Measurements from ENCODE around the gene OVCA2.

The OVCA2 gene

DNA sequence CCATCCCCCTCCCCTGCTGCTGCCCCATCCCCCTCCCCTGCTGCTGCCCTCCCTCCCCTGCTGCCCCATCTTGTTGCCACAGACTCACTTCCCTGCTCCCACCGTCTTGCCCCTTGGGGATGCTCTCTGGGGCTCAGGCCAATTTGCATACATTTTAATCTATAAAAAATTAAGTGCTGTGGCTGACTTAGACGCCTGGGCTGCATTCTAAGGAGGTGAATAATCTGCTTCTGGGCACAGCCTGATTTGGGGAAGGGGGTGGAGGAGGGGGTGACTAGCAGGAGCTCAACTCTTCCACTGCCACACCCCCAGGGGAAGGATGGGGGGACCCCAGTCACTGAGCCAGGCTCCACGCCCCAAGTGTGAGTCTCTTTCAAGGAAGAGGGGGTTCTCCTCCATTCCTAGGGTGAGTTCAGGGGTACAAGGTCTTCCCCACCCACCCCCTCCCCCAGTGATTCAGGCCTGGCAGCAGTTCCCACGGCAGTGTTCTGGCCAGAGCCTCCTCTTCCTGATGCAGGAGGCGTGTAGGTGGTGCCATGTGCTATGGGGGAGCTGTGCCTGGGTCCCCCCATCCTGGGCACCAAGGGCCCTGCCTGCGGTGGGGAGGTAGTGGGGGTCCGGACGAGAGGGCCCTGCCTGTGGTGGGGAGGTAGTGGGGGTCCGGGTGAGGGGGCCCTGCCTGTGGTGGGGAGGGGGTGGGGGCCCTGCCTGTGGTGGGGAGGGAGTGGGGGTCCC is 6.8 kb upstream of the OVCA2 start:
- no peak for DNase-seq

DNA sequence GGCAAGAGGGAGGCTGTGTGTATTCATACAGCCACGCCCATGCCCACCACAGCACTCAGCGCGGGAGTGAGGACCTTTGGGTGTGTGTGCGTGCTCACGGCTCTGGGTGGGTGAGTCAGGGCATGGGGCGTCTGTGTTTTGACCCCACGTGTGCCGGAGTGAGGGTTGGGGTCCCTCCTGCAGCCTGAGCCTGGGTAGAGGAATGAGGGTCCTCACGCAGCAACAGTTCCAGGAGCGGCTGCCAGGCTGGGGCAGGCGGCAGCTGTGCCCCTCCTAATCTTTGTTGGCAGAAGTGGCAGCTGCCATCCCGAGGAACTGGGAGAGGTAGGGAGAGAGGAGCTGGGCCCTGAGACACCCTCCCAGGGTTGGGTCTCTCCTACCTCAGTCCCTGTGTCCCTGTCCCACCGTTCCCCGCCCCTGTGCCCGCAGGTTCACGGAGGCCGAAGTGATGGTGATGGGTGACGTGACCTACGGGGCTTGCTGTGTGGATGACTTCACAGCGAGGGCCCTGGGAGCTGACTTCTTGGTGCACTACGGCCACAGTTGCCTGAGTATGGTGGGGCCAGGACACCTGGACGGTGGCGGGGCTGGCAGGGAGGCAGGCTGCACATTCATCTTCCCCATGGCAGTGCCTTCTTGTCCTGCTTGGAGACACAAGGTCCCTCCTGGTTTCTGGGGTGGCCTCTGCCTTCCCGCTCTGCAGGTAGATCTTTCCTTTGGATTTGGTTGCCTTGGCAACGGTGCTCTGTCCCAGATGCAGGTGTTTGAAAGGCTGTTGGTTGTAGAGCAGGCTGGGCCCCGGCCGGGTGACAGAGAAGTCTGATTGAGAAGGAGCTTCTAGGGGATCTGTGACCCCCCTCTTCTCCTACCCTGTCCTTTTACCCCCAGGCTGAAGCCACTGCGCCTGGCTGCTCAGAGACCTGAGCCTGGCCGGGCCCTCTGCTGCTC is 6.0 kb upstream of the OVCA2 start:
- DNase-seq = no peak

DNA sequence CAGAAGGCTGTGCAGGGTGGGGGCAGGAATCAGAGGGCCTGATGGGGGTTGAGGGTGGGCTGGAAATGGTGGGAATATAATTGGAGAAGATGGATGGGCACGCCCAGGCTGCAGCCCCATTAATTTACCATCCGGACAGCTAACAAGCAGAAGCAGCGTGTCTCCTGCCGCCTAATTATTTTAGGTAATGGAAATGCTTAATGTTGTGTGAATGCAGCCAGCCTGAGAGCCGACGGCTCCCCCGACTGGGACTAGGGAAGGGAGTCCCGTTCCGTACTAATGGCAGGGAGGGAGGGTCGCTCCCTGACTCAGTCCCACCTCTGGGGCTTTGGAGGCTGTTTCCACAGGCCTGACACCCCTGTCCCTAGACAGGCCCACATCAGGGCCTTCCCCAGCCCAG is 4.7 kb upstream of the OVCA2 start:
- no peak for DNase-seq

DNA sequence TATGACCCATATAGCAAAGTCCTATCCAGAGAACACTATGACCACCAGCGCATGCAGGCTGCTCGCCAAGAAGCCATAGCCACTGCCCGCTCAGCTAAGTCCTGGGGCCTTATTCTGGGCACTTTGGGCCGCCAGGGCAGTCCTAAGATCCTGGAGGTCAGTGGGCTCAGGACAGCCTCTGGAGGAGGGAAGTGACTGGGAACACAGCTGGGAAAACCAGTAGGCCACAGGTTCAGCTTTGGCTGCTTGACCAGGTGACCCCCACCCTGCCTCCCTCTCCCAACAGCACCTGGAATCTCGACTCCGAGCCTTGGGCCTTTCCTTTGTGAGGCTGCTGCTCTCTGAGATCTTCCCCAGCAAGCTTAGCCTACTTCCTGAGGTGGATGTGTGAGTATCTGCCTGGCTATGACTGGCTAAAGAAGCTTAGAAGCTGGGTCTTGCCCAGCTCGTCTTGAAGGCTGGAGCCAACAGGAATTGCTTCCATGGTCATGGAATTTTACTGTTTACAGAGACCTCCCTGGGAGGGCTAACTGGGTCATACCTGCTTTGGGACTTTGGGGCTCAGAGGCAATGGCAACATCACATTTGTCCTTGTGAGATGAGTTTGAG is 1.5 kb upstream of the OVCA2 start:
- no peak for DNase-seq

DNA sequence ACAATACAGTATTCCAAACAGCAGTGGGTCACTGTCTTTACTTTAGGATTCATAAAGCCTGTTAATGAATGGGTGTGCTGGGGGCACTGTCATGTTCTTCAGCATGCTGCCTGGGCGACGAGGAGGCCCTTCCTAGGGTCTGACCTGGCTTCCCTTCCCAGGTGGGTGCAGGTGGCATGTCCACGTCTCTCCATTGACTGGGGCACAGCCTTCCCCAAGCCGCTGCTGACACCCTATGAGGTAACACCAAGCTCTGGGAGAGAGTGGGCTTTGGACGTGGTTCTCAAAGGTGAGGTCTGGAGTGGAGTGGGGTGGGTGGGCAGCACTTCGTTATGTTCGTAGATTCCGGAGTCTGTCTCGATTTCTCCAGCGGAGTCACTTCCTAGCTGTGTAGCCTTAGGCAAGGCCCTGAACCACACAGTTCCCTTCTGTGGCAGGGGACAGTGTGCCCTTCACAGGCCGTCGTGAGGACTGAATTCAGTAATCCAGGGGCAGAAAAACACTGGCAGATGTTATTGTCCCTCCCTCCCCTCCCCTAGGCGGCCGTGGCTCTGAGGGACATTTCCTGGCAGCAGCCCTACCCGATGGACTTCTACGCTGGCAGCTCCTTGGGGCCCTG is 771 bp upstream of the OVCA2 start:
- no peak for DNase-seq

DNA sequence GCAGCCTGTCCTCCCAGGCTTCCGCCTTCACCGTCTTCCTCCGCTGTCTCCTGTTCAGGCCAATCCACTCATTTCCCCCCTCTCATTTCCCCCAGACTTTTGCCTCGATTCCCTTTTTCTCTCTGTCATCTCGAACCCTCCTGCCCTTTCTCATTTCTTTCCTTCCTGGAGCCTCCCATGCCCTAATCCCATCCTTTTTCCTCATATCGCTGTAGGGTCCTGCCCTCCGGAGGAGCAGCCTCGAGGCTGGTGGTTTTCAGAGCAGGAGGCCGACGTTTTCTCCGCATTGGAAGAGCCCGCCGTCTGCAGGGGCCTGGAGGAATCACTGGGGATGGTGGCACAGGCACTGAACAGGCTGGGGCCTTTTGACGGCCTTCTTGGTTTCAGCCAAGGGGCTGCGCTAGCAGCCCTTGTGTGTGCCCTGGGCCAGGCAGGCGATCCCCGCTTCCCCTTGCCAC is 597 bp downstream of the OVCA2 start:
- DNase-seq = no peak

DNA sequence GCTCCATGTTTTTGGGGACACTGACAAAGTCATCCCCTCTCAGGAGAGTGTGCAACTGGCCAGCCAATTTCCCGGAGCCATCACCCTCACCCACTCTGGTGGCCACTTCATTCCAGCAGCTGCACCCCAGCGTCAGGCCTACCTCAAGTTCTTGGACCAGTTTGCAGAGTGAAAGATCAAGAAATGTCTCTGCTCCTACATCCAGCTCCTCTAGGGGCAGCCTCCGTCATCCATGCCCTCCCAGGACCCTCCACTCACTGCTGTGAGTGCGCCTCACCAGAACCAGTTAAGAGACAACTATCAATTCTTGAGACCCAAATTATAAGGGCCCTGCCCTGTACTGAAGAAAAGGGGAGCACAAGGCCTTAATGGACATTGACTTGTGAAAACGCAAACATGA is 1.1 kb downstream of the OVCA2 start:
- DNase-seq = no peak

DNA sequence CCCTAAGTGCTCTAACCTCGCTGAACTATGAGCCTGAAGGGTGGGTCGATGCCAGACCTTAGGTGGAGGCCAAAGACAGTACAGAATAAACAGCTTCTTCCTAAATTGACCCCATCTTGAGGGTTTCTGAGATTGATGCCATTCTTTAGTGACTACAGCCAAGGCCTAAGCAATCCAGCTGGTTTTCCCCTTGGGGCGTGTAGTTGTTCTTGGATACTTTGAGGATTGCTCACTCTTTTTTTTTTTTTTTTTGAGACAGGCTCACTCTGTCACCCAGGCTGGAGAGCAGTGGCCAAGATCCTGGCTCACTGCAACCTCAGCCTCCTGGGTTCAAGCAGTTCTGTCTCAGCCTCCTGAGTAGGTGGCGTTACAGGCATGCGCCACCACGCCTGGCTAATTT is 2.0 kb downstream of the OVCA2 start:
- no peak for DNase-seq

DNA sequence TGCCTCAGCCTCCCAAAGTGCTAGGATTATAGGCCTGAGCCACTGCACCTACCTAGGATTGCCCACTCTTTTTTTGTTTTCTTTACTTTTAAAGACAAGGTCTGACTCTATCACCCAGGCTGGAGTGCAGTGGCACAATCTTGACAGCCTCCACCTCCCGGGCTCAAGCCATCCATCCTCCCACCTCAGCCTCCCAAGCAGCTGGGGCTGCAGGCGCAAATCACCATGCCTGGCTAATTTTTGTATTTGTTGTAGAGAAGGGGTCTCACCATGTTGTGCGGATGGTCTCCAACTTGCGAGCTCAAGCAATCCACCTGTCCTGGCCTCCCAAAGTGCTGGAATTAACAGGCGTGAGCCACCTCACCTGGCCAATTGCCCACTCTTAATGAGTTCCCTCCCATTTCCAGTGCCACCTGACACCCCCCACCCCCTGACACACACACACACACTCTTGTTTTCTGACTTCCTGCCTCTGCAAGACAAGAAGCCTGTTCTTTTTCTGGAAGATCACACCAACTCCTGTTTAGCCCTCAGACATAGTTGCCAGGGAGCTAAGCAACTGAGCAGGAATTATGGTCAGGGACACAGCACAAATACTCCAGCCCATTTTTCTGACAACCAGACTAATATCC is 2.6 kb downstream of the OVCA2 start:
- no peak for DNase-seq

DNA sequence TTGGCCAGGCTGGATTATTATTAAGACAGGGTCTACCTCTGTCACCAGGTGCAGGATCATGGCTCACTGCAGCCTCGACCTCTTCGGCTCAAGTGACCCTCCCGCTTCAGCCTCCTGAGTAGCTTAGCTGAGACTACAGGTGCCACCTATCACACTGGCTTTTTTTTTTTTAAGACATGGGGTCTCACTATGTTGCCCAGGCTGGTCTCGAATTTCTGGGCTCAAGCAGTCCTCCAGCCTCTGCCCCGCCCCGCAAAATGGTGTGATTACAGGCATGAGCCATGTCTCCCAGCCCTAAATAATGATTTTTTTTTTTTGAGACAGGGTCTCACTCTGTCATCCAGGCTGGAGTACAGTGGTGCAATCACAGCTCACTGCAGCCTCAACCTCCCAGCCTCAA is 5.8 kb downstream of the OVCA2 start:
- DNase-seq = no peak

DNA sequence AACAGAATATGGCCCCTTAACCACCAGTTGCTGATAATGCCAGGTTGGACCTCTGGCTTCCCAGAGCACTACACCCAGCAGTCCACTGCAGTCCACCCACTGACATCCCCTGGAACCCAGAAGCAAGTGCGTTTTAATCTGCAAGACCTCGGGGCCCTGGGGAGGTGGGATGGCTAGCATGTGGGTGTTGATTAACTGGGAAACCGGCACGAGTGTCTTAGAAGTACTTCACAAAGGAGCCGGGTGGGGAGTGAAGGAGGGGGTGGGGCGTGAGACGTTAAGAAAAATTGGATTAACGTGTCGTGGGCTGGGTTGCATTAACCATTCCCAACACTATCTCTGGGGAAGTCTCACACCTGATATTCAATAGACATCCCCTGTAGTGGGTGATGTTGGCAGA is 7.0 kb downstream of the OVCA2 start:
- no peak for DNase-seq

DNA sequence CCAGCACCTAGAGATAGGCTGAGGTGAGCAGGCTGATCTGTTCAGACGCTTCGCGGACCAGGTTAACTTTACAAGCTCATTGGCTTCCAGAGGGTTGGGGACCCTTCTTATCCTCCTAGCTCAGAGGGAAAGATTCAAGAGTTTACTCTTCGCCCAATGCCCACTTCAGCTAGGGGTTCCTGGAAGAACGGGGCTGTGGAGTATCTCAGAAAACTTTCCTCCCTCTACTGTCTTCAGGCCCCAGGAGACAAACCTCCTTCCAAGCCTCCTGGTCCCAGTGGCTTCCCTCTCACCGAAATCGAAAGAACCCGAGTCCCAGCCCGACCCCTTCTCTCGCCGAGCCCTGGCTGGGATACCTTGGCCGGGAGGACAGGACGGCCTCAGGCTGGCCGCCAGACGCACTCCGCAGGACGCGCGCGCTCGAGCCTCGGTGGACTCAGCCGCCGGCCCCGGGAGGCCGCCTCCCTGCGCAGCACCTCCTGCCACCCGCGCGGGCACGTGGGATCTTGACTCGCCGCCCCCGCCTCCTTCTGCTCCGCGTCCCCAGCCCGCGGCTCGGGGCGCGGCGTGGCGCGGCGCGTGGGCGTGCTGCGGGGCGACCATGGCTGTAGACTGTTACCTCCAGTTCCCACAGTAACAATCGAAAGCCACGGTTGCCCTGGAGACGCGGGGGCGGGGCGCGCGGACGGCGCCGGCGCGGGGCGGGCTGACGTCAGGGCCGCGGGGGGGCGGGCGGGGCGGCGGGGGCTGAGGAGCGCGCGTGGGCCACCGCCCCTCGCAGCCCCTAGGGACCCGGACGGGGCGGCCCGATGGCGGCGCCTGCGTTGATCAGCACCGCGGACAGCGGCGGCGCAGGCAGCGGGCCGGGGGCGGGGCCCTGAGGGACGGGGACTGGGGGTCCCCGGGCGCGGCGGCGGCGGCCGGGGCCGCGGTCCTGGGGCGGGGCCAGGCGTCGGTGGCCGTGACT is 7.8 kb downstream of the OVCA2 start:
- DNase-seq = peak; percentile 91

DNA sequence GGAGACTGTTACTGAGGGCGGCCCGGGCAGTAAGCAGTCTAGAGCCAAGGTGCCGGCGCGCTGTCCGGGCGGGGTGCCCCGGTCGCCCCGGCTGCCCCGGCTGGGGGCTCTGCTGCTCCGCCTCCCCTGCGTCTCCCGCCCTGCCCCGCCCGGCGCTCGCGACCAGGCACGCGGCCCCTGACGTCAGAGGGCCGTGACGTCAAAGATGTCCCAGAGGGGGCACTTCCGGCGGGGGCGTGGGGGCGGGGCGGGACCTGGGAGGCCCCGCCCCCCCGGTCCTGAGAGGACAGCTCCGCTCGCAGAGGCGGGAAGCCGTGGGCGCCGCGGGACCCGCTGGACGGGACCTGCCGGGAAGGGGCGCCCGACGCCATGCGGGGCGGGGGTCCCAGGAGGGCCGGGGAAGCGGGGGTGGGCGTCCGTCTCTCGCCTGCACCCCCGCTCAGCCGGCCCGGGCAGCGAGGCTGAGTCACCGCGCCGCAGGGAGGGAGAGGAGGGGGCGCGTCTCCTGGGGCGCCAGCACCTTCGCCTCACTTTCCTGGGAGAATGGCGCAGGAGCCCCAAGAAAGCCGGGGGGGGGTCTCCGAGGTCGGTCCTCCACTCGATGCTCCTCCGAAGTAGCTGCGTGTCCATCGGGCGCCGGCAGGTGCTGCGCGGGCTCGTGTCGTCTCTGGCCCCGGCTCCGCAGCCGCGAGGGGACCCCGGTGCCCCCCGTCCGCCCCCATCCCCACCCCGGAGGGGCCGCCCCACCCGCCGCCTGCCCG is 8.7 kb downstream of the OVCA2 start:
- peak; percentile 76 for DNase-seq

DNA sequence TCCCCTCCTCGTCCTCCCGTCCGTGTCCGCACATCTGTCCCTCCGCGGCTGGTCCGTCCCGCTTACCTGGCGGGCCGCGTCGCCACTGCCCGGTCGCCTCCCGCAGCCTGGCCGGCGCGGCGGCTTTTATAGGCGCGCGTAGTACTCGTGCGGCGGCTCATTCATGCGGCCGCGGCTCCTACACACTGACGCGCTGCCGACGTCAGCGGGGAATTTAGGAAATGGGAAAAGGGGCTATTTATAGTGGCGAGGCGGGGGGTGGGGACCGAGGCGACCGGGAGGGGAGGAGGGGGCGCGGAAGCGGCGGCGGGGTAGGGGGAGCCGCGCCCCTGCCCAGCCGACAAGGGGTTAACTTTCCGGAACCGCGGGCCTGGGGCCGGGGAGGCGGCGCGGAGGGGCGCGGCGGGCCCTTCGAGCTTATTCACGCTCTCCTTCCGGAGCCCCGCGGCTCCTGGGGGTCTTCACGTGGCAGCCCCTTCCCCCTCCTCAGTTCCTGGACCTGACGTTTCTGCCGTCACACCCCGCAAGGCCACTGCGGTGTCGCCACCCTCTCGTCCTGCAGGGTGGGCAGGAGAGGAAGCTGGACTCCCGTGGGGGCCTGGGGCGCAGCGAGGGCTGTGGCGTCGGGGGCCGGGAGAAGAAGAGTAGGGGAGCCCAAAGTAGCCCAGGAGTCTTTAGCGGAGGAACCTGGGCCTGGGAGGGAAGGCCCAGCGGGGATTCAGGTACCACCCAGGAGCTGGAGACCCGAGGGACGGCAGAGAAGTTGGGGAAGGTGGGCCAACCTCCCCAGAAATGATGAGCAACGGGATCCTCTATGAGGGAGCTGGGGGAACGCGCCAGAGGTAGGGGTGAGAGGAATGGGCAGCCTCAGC is 9.5 kb downstream of the OVCA2 start:
- no peak for DNase-seq

DNA sequence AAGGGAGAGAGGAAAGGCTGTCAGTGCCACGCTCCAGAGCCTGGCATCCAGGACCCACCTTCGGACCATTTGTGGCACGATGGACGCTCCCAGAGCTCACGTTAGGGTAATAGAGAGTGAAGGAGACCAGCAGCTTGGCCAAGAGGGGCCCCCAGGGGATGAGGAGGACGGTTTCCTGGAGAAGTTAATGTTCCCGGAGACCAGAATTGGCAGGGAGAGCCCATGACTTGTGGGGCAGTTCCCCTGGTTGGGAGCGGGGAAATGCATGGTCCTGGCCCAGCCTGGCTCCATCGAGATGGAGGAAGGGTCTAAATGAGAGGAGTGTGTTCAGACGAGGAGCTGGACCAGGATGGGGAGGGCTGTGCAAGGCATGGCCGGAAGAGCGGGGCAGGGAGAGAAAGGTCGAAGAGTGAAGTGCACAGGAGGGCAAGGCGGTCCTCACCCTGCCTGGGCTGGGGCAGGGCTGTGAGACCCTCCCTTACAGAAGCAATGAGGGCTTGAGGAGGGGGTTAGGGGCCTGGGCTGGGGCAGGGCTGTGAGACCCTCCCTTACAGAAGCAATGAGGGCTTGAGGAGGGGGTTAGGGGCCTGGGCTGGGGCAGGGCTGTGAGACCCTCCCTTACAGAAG is 10.2 kb downstream of the OVCA2 start:
- DNase-seq = no peak

DNA sequence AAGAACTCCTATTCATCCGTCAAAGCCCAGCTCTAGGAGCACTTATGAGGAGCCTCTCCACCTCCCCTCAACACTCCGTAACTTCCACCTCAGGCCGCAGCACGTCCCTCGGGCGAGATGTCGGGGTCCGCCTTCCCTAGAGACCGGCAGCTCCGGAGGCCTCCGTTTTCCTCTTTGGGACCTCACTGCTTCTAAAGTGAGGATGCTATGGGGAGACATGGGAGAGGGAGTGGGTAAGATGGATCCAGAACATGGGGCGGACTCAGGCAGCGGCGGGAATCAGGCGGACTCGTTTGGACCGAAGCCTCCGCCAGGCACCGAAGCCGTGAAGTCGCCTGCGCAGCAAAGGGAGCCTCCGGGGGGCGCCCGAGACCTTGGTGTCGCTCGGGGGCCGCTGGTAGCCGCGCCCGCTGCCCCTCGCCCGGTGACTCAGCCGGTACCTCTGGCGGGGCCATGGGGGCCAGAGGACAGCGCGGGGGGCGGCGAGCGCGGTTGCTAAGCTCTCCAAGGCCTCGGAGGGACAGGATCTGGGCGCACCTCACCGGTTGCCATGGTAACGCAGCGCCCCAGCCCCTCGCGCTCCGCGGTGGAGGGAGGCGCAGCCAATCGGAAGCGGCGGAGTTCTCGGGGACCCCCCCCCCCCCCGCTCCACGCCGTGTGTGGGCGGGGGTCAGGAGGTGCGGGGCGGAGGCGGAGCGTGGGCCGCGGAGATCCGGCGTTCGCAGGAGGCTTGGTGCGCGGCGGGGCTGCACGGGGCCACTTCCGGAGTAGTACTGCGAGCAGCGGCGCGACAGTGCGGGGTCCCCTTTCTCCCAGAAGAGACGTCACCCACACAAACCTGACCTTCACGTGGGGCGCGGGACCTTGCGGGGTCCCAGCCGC is 11.8 kb downstream of the OVCA2 start:
- peak; percentile 82 for DNase-seq

DNA sequence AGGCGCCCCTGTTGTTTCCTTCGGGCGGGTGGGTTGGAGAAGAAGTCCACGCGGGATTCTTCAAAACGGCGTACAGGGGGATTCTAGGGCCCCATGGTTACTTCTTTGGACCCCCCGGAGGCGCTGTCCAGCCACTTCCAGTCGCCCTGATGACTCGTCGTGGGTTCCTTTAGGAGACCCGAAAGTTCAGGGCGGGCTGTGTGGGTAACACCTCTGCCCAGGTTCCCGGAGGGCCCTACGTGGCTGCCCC is 12.4 kb downstream of the OVCA2 start:
- no peak for DNase-seq

DNA sequence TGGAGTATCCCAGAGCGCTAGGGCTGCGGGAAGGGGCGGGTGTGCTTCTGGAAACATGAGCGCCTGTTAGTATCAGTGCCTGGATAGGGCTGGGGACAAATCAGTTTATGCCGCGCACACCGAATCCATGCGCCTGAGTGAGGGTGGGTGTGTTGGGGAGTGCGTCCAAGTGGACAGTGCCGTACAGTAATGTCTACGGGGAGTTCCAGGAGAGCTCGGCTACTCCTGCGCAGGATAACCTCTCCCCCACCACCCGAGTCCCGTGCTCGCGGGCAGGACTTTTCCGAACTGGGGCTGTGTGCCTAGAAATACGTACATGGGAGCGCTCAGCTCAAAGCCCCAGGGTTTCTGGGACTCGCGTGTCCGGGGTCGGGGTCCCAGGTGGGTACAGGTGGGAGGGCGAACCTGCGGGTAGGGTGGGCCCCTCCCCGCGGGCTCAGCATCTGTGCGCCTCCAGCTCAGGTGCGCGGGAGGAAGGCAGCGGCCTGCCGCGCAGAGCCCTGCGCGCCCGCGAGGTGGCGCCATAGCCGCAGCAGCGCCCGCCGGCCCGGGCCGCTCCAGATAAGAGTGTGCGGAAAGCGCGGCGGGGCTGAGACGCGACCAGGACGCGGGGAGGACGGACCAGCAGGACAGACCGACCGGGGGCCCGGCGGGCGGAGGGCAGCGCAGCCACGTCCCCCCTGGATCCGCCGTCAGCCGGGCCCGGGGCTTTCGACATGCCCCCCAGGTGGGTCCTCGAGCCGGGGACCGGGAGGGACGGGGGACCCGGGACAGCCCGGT is 12.9 kb downstream of the OVCA2 start, which contains the start of gene HIC1:
Gene HIC1 (plus strand): TSS at position 592 of the 780 bp plus-strand sequence. CDS start 1,588 bp downstream, outside the sequence.
- DNase-seq = peak; percentile 82

All from stimulated activated CD4-positive, alpha-beta T cell treated with anti-CD3 and anti-CD28 coated beads, Interleukin-4, amount 100 ng/mL, for 1 hour (primary cell).